Endothelial cell of hepatic sinusoid (primary cell): ENCODE data around the gene RNASE1.

Source experiments
- in situ Hi-C: cut with HindIII; loops from 2 replicates; pipeline ENCODE4 v1.10.0; 2017; ENCODE audit warnings: low sequenced_read_pairs

RNASE1 gene

GRCh38 chr14:20809917-20810316 is 7.3 kb upstream of the RNASE1 start:
- in situ Hi-C loops, result no loop called here

- in situ Hi-C loops, result no loop called here
Observed at GRCh38 chr14:20808162-20808483, 5.5 kb upstream of the RNASE1 start.

GRCh38 chr14:20807304-20808161 is 4.9 kb upstream of the RNASE1 start:
- in situ Hi-C loops, result no loop called here

- in situ Hi-C loops, result no loop called here
Observed at GRCh38 chr14:20805485-20805884, 2.8 kb upstream of the RNASE1 start.

GRCh38 chr14:20803223-20803622 is 579 bp upstream of the RNASE1 start:
- in situ Hi-C loops, result no loop called here

GRCh38 chr14:20801726-20802125 is 918 bp downstream of the RNASE1 start:
- in situ Hi-C loops, result no loop called here

GRCh38 chr14:20799892-20800544 is 2.6 kb downstream of the RNASE1 start:
- in situ Hi-C loops, result no loop called here

- in situ Hi-C loops, result no loop called here
Observed at GRCh38 chr14:20799456-20799891, 3.2 kb downstream of the RNASE1 start.

- in situ Hi-C loops, result no loop called here
Observed at GRCh38 chr14:20798932-20799331, 3.7 kb downstream of the RNASE1 start.

- in situ Hi-C loops, result no loop called here
Observed at GRCh38 chr14:20798318-20798717, 4.3 kb downstream of the RNASE1 start.

GRCh38 chr14:20797164-20797563 is 5.5 kb downstream of the RNASE1 start:
- in situ Hi-C loops, result no loop called here

GRCh38 chr14:20794644-20795369 is 7.8 kb downstream of the RNASE1 start:
- in situ Hi-C loops, result no loop called here

GRCh38 chr14:20792556-20792955 is 10.1 kb downstream of the RNASE1 start:
- in situ Hi-C loops, result no loop called here

- in situ Hi-C loops, result no loop called here
Observed at GRCh38 chr14:20791597-20791996, 11.0 kb downstream of the RNASE1 start.

- in situ Hi-C loops, result no loop called here
Observed at GRCh38 chr14:20791187-20791586, 11.5 kb downstream of the RNASE1 start.

- in situ Hi-C loops, result no loop called here
Observed at GRCh38 chr14:20790464-20791116, 12.1 kb downstream of the RNASE1 start.

GRCh38 chr14:20789230-20789813 is 13.3 kb downstream of the RNASE1 start:
- in situ Hi-C loops, result no loop called here

GRCh38 chr14:20787025-20787424 is 15.6 kb downstream of the RNASE1 start:
- in situ Hi-C loops, result no loop called here

- in situ Hi-C loops, result no loop called here
Observed at GRCh38 chr14:20782280-20782890, 20.3 kb downstream of the RNASE1 start.

- in situ Hi-C loops, result no loop called here
Observed at GRCh38 chr14:20781803-20782202, 20.8 kb downstream of the RNASE1 start.
